ENCODE data around the gene RPL32. TPM values are rescaled to one million over a fixed set of nuclear protein-coding genes. Genes with fewer than 3 reads are reported as not detected.
A peak's percentile ranks its signal among the peaks of the same experiment; 100 is the strongest.

RPL32 gene
- total and polyA plus RNA-seq, 9 of the 15 experiments (the other 6 are each of a cell fraction or from before 2014, with no cell fraction given) = 2,738 to 6,200 (median 4,286) TPM

DNA sequence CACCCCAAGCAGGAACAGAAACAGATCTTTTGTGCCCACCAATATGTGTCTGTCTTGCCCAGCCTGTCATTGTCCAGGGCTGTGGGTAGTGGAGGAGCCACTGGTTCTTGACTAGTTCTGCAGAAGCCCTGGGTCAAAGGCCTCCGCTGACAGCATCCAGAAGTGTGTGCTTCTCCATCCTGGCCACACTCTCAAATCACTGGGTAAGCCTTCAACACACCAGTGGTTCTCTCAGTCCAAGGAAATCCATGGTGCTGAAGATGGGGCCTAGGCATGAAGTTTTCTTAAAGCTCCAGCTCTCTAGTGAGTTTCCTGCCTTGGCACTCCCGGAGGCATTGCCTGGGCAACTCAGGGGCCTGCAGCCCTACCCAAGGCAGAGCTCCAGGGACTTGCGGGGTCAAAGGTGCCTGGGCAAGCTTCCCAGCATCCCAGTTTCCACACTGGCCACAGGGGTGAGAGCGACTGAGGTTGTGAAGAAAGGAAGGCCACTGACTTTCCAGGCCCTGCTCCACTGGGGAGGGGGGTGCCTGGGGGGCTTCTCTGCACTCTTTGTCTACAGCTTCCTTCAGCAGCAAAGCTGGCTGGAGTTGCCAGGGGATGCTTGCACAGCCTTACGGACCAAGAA is 37.9 kb upstream of the RPL32 start (continued):
- TF ChIP-seq ASH1L (IDR thresholded peaks at IDR 0.05; ENCODE audit: borderline replicate concordance, low read depth, partially characterized antibody) (no peak), GTF2A2 (tag; IDR thresholded peaks at IDR 0.05) (no peak), PHB (CRISPR knock-in tag; IDR thresholded peaks at IDR 0.05) (no peak), YBX1 (IDR thresholded peaks at IDR 0.05) (no peak), NCOA2 (IDR thresholded peaks at IDR 0.05; ENCODE audit: partially characterized antibody in 2 of 2) (no peak), CCAR2 (IDR thresholded peaks at IDR 0.05; ENCODE audit: low read depth, low read length) (no peak), RBM15 (IDR thresholded peaks at IDR 0.05; ENCODE audit: insufficient read depth, low read length) (no peak), NFRKB (IDR thresholded peaks at IDR 0.05; ENCODE audit: low read depth) (no peak), HMG20A (CRISPR knock-in tag; conservative IDR thresholded peaks at IDR 0.05) (no peak), ZFPM2 (CRISPR knock-in tag; IDR thresholded peaks at IDR 0.05) (no peak), NCOR1 (IDR thresholded peaks at IDR 0.05) (no peak), STAT5B (CRISPR knock-in tag; IDR thresholded peaks at IDR 0.05) (no peak), GATA2 (CRISPR knock-in tag; IDR thresholded peaks at IDR 0.05) (no peak), HEY1 (CRISPR knock-in tag; IDR thresholded peaks at IDR 0.05; ENCODE audit: borderline replicate concordance) (no peak), ZNF24 (IDR thresholded peaks at IDR 0.05) (no peak), SLC30A9 (CRISPR knock-in tag; IDR thresholded peaks at IDR 0.05) (no peak), NEUROD1 (IDR thresholded peaks at IDR 0.05; ENCODE audit: borderline replicate concordance, low read depth, low read length, partially characterized antibody) (no peak), EHMT2 (IDR thresholded peaks at IDR 0.05) (peak; percentile 100), ZNF586 (CRISPR knock-in tag; conservative IDR thresholded peaks at IDR 0.05) (no peak), FOS (IDR thresholded peaks at IDR 0.05; ENCODE audit: extremely low read depth, insufficient read length) (no peak), ATF1 (CRISPR knock-in tag; IDR thresholded peaks at IDR 0.05) (no peak), ATF1 (tag; IDR thresholded peaks at IDR 0.05) (no peak), BRF1 (IDR thresholded peaks at IDR 0.05; ENCODE audit: borderline replicate concordance, extremely low read depth, insufficient read length) (no peak)
- TF ChIP-seq, protein P1, sequence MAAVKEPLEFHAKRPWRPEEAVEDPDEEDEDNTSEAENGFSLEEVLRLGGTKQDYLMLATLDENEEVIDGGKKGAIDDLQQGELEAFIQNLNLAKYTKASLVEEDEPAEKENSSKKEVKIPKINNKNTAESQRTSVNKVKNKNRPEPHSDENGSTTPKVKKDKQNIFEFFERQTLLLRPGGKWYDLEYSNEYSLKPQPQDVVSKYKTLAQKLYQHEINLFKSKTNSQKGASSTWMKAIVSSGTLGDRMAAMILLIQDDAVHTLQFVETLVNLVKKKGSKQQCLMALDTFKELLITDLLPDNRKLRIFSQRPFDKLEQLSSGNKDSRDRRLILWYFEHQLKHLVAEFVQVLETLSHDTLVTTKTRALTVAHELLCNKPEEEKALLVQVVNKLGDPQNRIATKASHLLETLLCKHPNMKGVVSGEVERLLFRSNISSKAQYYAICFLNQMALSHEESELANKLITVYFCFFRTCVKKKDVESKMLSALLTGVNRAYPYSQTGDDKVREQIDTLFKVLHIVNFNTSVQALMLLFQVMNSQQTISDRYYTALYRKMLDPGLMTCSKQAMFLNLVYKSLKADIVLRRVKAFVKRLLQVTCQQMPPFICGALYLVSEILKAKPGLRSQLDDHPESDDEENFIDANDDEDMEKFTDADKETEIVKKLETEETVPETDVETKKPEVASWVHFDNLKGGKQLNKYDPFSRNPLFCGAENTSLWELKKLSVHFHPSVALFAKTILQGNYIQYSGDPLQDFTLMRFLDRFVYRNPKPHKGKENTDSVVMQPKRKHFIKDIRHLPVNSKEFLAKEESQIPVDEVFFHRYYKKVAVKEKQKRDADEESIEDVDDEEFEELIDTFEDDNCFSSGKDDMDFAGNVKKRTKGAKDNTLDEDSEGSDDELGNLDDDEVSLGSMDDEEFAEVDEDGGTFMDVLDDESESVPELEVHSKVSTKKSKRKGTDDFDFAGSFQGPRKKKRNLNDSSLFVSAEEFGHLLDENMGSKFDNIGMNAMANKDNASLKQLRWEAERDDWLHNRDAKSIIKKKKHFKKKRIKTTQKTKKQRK (IDR thresholded peaks at IDR 0.05; ENCODE audit: borderline replicate concordance, low read depth, low read length) = no peak
- TF ChIP-seq, protein P2, sequence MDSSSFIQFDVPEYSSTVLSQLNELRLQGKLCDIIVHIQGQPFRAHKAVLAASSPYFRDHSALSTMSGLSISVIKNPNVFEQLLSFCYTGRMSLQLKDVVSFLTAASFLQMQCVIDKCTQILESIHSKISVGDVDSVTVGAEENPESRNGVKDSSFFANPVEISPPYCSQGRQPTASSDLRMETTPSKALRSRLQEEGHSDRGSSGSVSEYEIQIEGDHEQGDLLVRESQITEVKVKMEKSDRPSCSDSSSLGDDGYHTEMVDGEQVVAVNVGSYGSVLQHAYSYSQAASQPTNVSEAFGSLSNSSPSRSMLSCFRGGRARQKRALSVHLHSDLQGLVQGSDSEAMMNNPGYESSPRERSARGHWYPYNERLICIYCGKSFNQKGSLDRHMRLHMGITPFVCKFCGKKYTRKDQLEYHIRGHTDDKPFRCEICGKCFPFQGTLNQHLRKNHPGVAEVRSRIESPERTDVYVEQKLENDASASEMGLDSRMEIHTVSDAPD (CRISPR knock-in tag; IDR thresholded peaks at IDR 0.05) = no peak
- TF ChIP-seq, protein P3, sequence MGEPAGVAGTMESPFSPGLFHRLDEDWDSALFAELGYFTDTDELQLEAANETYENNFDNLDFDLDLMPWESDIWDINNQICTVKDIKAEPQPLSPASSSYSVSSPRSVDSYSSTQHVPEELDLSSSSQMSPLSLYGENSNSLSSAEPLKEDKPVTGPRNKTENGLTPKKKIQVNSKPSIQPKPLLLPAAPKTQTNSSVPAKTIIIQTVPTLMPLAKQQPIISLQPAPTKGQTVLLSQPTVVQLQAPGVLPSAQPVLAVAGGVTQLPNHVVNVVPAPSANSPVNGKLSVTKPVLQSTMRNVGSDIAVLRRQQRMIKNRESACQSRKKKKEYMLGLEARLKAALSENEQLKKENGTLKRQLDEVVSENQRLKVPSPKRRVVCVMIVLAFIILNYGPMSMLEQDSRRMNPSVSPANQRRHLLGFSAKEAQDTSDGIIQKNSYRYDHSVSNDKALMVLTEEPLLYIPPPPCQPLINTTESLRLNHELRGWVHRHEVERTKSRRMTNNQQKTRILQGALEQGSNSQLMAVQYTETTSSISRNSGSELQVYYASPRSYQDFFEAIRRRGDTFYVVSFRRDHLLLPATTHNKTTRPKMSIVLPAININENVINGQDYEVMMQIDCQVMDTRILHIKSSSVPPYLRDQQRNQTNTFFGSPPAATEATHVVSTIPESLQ (CRISPR knock-in tag; IDR thresholded peaks at IDR 0.05) = no peak
